ENCODE measurements around the gene SERPINA12.

GRCh38 chr14:94517641-94518257 lies 8.5 kb upstream of the SERPINA12 start:
- no peak for TF ChIP-seq EZH2 (IDR thresholded peaks at IDR 0.05)
- no peak for TF ChIP-seq POLR2AphosphoS5 (IDR thresholded peaks at IDR 0.05; ENCODE audit: borderline replicate concordance, low read depth, low read length)
- no peak for TF ChIP-seq FOXP2 (optimal IDR thresholded peaks at IDR 0.05; ENCODE audit: control extremely low read depth, extremely low read length, insufficient read depth)

Measured in SK-N-MC (cell line).